ENCODE measurements around the gene MGAT4B. TPM values are rescaled to one million over a fixed set of nuclear protein-coding genes. Genes with fewer than 3 reads are reported as not detected.

MGAT4B gene
- total RNA-seq, 1 donor from 2014 or later = 120 TPM

GRCh38 chr5:179829732-179830435 lies 23.2 kb upstream of the MGAT4B start:
- H3K27ac Mint-ChIP-seq (ENCODE audit: unreplicated experiment) = no peak overlapping the region
- no peak overlapping the region for H3K4me3 Mint-ChIP-seq
- peaks cover 51% of the 10 kb centered on the region for H3K36me3 Mint-ChIP-seq (ENCODE audit: low read depth)
- peaks cover 10% of the 10 kb centered on the region for H3K4me1 Mint-ChIP-seq
- H3K27me3 Mint-ChIP-seq (ENCODE audit: low read depth) = no peaks in the 10 kb centered on the region
- TF ChIP-seq CTCF (conservative IDR thresholded peaks at IDR 0.05) = no peak
- no peak for DNase-seq (ENCODE audit: low read depth, low spot score)
- H3K9me3 Mint-ChIP-seq = peaks cover 3% of the 10 kb centered on the region

GRCh38 chr5:179828756-179829421 lies 22.2 kb upstream of the MGAT4B start:
- Mint-ChIP-seq H3K27me3 (ENCODE audit: low read depth) (no peaks in the 10 kb centered on the region), H3K4me3 (no peak overlapping the region), H3K36me3 (ENCODE audit: low read depth) (peaks cover 54% of the 10 kb centered on the region), H3K9me3 (peaks cover 3% of the 10 kb centered on the region), H3K27ac (ENCODE audit: unreplicated experiment) (no peak overlapping the region), H3K4me1 (peaks cover 14% of the 10 kb centered on the region)
- no peak for TF ChIP-seq CTCF (conservative IDR thresholded peaks at IDR 0.05)
- no peak for DNase-seq (ENCODE audit: low read depth, low spot score)

DNA sequence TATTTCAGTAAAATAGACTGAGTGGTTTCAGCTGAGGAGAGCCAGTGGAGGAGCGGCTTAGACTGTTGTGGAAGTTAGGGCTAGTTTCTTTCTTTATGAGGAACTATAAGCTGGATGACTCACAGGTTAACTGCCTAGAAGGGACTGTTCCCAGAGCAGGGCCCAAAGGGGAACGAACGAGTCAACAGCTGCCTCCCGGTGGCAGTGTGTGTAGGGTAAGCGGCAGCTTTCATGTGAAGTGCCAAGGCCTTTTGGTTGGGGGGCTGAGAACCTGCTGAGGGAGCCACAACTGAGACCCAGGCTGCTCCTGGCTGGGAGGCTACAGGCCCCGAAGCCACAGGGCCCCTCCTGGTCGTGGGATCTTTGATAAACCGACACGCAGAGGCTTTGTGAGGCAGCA lies 21.0 kb upstream of the MGAT4B start:
- no peak overlapping the region for H3K27ac Mint-ChIP-seq (ENCODE audit: unreplicated experiment)
- no peaks in the 10 kb centered on the region for H3K27me3 Mint-ChIP-seq (ENCODE audit: low read depth)
- DNase-seq (ENCODE audit: low read depth, low spot score) = no peak
- H3K36me3 Mint-ChIP-seq (ENCODE audit: low read depth) = peaks cover 43% of the 10 kb centered on the region
- H3K4me1 Mint-ChIP-seq = peaks cover 18% of the 10 kb centered on the region
- H3K4me3 Mint-ChIP-seq = peak overlapping the region; percentile 2
- no peak for TF ChIP-seq CTCF (conservative IDR thresholded peaks at IDR 0.05)
- peaks cover 3% of the 10 kb centered on the region for H3K9me3 Mint-ChIP-seq

GRCh38 chr5:179825655-179826182 lies 19.1 kb upstream of the MGAT4B start:
- Mint-ChIP-seq H3K9me3 (peaks cover 3% of the 10 kb centered on the region), H3K27me3 (ENCODE audit: low read depth) (peaks cover 3% of the 10 kb centered on the region), H3K4me1 (peaks cover 31% of the 10 kb centered on the region), H3K36me3 (ENCODE audit: low read depth) (peaks cover 34% of the 10 kb centered on the region), H3K4me3 (no peak overlapping the region), H3K27ac (ENCODE audit: unreplicated experiment) (no peak overlapping the region)
- DNase-seq (ENCODE audit: low read depth, low spot score) = no peak
- TF ChIP-seq CTCF (conservative IDR thresholded peaks at IDR 0.05) = peak; percentile 25

- H3K36me3 Mint-ChIP-seq (ENCODE audit: low read depth) = peaks cover 27% of the 10 kb centered on the region
- DNase-seq (ENCODE audit: low read depth, low spot score) = no peak
- no peaks in the 10 kb centered on the region for H3K9me3 Mint-ChIP-seq
- peaks cover 5% of the 10 kb centered on the region for H3K27me3 Mint-ChIP-seq (ENCODE audit: low read depth)
- H3K4me1 Mint-ChIP-seq = peaks cover 37% of the 10 kb centered on the region
- no peak overlapping the region for H3K27ac Mint-ChIP-seq (ENCODE audit: unreplicated experiment)
- TF ChIP-seq CTCF (conservative IDR thresholded peaks at IDR 0.05) = no peak
- H3K4me3 Mint-ChIP-seq = peak overlapping the region; percentile 59
These were observed 18.1 kb upstream of the MGAT4B start for GRCh38 chr5:179824745-179825112.
